Astrocyte of the spinal cord (primary cell): Measurements from ENCODE around the gene ERC2.

ENCODE experiments used
- DNase-seq: peaks from one replicate; pipeline ENCODE4 v3.0.0; 2011; ENCODE audit warnings: low read depth, low spot score
- H3K4me3 ChIP-seq: 2 replicates; pipeline ENCODE4 v1.5.1; 2011; ENCODE audit warnings: low read depth, mild to moderate bottlenecking, low read length, moderate library complexity
- CTCF ChIP-seq: IDR thresholded peaks from 2 replicates; pipeline ENCODE4 v1.5.1; 2012; ENCODE audit warnings: low read depth, mild to moderate bottlenecking, low read length, inconsistent platforms
- in situ Hi-C: cut with HindIII; loops from 2 replicates; pipeline ENCODE4 v1.10.0; 2017; ENCODE audit warnings: low sequenced_read_pairs

ERC2 gene

GRCh38 chr3:55591888-55592287 is 876.4 kb downstream of the ERC2 start:
- in situ Hi-C loops = no loop called here
- no peak for TF ChIP-seq CTCF

GRCh38 chr3:55588146-55588765 is 880.0 kb downstream of the ERC2 start:
- in situ Hi-C loops = no loop called here
- H3K4me3 ChIP-seq = no peak overlapping the region
- DNase-seq = no peak
- TF ChIP-seq CTCF = no peak

More at GRCh38 chr3:55591888-55592287, 876.4 kb downstream of the ERC2 start:
- DNase-seq = no peak
- no peak overlapping the region for H3K4me3 ChIP-seq

GRCh38 chr3:55585856-55586255 is 882.4 kb downstream of the ERC2 start:
- in situ Hi-C loops = no loop called here
- no peak for DNase-seq
- TF ChIP-seq CTCF = no peak

GRCh38 chr3:55584716-55585368 is 883.4 kb downstream of the ERC2 start:
- DNase-seq = no peak
- in situ Hi-C loops = no loop called here
- TF ChIP-seq CTCF = no peak

More at GRCh38 chr3:55585856-55586255, 882.4 kb downstream of the ERC2 start:
- H3K4me3 ChIP-seq = no peak overlapping the region

GRCh38 chr3:55584030-55584429 is 884.2 kb downstream of the ERC2 start:
- DNase-seq = no peak
- TF ChIP-seq CTCF = no peak
- in situ Hi-C loops = no loop called here
- H3K4me3 ChIP-seq = no peak overlapping the region

More at GRCh38 chr3:55584716-55585368, 883.4 kb downstream of the ERC2 start:
- no peak overlapping the region for H3K4me3 ChIP-seq

- in situ Hi-C loops = no loop called here
- H3K4me3 ChIP-seq = no peak overlapping the region
- TF ChIP-seq CTCF = no peak
- DNase-seq = no peak
Observed at GRCh38 chr3:55583475-55583874, 884.8 kb downstream of the ERC2 start.
